Liver (tissue), 9 donors: ENCODE measurements around the gene PCDH10. TPM values are rescaled to one million over a fixed set of nuclear protein-coding genes. Genes with fewer than 3 reads are reported as not detected.

Experiments
- DNase-seq: peaks from one replicate; pipeline ENCODE4 v3.0.0-alpha.2; 2017; ENCODE audit warnings: low spot score
- H3K27ac ChIP-seq, 2 donors: one replicate each; pipeline ENCODE4 v1.7.0; 2013; ENCODE audit warnings: inconsistent platforms in 2 of 2, low read length in 2 of 2, control low read depth in 1 of 2, low read depth in 1 of 2, mild to moderate bottlenecking in 1 of 2
- H3K27me3 ChIP-seq, 4 donors: one replicate each; pipeline versions ENCODE4 v1.6.1 to v1.7.0; 2013; ENCODE audit warnings: low read length in 3 of 4, inconsistent platforms in 1 of 4, mild to moderate bottlenecking in 1 of 4, moderate library complexity in 1 of 4; ENCODE audit not compliant: control insufficient read depth in 4 of 4, insufficient read depth in 4 of 4
- H3K36me3 ChIP-seq, 4 donors: one replicate each; pipeline versions ENCODE4 v1.6.1 to v1.7.0; 2013; ENCODE audit warnings: low read length in 3 of 4, mild to moderate bottlenecking in 3 of 4, low read depth in 1 of 4, moderate library complexity in 1 of 4; ENCODE audit not compliant: control insufficient read depth in 4 of 4, insufficient read depth in 3 of 4
- H3K4me1 ChIP-seq, 4 donors: one replicate each; pipeline versions ENCODE4 v1.6.1 to v1.7.0; 2013; ENCODE audit warnings: low read length in 3 of 4, mild to moderate bottlenecking in 3 of 4, moderate library complexity in 1 of 4; ENCODE audit not compliant: control insufficient read depth in 4 of 4, insufficient read depth in 4 of 4
- H3K4me3 ChIP-seq, 3 donors: one replicate each; pipeline versions ENCODE4 v1.6.1 to v1.7.0; 2013; ENCODE audit warnings: low read length in 3 of 3, control low read depth in 1 of 3, low read depth in 1 of 3, mild to moderate bottlenecking in 1 of 3
- H3K9ac ChIP-seq, 2 donors: one replicate each; pipeline ENCODE4 v1.7.0; 2013; ENCODE audit warnings: low read length in 2 of 2, mild to moderate bottlenecking in 2 of 2, moderate library complexity in 2 of 2, control low read depth in 1 of 2, low read depth in 1 of 2
- H3K9me3 ChIP-seq, 4 donors: one replicate each; pipeline versions ENCODE4 v1.6.1 to v1.7.0; 2013; ENCODE audit warnings: low read length in 3 of 4; ENCODE audit not compliant: control insufficient read depth in 4 of 4
- ATF3 ChIP-seq: IDR thresholded peaks from 2 replicates; pipeline ENCODE4 v1.6.1; 2016; ENCODE audit warnings: antibody characterized with exemption
- CTCF ChIP-seq: fragments of 150-350 bp; IDR thresholded peaks from 2 replicates; pipeline ENCODE4 v1.5.1; 2017; ENCODE audit warnings: improper control_type of control experiment, low read depth, low read length; ENCODE audit not compliant: missing input control
- JUND ChIP-seq, 2 donors: IDR thresholded peaks; 2 replicates each; pipeline ENCODE4 v1.6.1; 2016; ENCODE audit warnings: antibody characterized with exemption in 2 of 2
- NR2F2 ChIP-seq: IDR thresholded peaks from 2 replicates; pipeline ENCODE4 v1.6.1; 2016; ENCODE audit warnings: antibody characterized with exemption
- RAD21 ChIP-seq, 2 donors: IDR thresholded peaks; 2 replicates each; pipeline ENCODE4 v1.6.1; 2016; ENCODE audit warnings: antibody characterized with exemption in 2 of 2, mild to moderate bottlenecking in 2 of 2
- SP1 ChIP-seq: IDR thresholded peaks from 2 replicates; pipeline ENCODE4 v1.6.1; 2018; ENCODE audit warnings: antibody characterized with exemption, mild to moderate bottlenecking
- TAF1 ChIP-seq: conservative IDR thresholded peaks from 2 replicates; pipeline ENCODE4 v1.6.1; 2016; ENCODE audit warnings: antibody characterized with exemption, mild to moderate bottlenecking
- YY1 ChIP-seq: IDR thresholded peaks from 2 replicates; pipeline ENCODE4 v1.6.1; 2016; ENCODE audit warnings: antibody characterized with exemption, mild to moderate bottlenecking
- ZBTB33 ChIP-seq: IDR thresholded peaks from 2 replicates; pipeline ENCODE4 v1.6.1; 2016; ENCODE audit warnings: antibody characterized with exemption
- WGBS: extraction: QIAGEN DNeasy Blood & Tissue Kit; methylation state at CpG from one replicate; pipeline ENCODE4 v1.1.7; 2013; 5-methylcytosine and 5-hydroxymethylcytosine counted together
- polyA plus RNA-seq, 2 donors: library from polyadenylated mRNA; stranded (reverse) in 1 of 2; unstranded in 1 of 2; fragments of 200-250 nt in 1 of 2; fragments of >200 nt in 1 of 2; fragmentation: Nextera tagmentation in 1 of 2; extraction: Ambion mirVana in 1 of 2; gene quantifications; one replicate each; pipeline versions ENCODE4 v1.2.1 to v1.2.3, GENCODE V29; 2013 to 2015
- total RNA-seq, 2 donors: library from RNA; depleted of rRNA; stranded (reverse); fragments of >200 nt; gene quantifications; one replicate each; pipeline ENCODE4 v1.2.3, GENCODE V29; 2014
- TF ChIP-seq, protein P1 (sequence below): IDR thresholded peaks from 2 replicates; pipeline ENCODE4 v1.6.1; 2016; ENCODE audit warnings: antibody characterized with exemption, mild to moderate bottlenecking
- donor health status: healthy.
- donor health status: healthy.
- donor health status: healthy.
- donor health status: healthy.
- donor health status: healthy.

PCDH10 gene
- total and polyA plus RNA-seq, 4 donors: under 0.01 to 0.09 (median 0.05) TPM; not detected in 1

GRCh38 chr4:133157460-133158160 lies 8.5 kb downstream of the PCDH10 start:
- Histone ChIP-seq H3K4me1 (peaks cover 0 to 4% (median 0%) of the 10 kb centered on the region in 4 donors), H3K9ac (no peak overlapping the region), H3K9me3 (no peaks in the 10 kb centered on the region), H3K36me3 (no peaks in the 10 kb centered on the region), H3K27ac (no peak overlapping the region), H3K4me3 (no peak overlapping the region), H3K27me3 (peaks cover 0 to 10% (median 3%) of the 10 kb centered on the region in 4 donors)
- TF ChIP-seq ZBTB33: no peak
- no peak for TF ChIP-seq JUND (IDR thresholded peaks at IDR 0.05)
- TF ChIP-seq, protein P1, sequence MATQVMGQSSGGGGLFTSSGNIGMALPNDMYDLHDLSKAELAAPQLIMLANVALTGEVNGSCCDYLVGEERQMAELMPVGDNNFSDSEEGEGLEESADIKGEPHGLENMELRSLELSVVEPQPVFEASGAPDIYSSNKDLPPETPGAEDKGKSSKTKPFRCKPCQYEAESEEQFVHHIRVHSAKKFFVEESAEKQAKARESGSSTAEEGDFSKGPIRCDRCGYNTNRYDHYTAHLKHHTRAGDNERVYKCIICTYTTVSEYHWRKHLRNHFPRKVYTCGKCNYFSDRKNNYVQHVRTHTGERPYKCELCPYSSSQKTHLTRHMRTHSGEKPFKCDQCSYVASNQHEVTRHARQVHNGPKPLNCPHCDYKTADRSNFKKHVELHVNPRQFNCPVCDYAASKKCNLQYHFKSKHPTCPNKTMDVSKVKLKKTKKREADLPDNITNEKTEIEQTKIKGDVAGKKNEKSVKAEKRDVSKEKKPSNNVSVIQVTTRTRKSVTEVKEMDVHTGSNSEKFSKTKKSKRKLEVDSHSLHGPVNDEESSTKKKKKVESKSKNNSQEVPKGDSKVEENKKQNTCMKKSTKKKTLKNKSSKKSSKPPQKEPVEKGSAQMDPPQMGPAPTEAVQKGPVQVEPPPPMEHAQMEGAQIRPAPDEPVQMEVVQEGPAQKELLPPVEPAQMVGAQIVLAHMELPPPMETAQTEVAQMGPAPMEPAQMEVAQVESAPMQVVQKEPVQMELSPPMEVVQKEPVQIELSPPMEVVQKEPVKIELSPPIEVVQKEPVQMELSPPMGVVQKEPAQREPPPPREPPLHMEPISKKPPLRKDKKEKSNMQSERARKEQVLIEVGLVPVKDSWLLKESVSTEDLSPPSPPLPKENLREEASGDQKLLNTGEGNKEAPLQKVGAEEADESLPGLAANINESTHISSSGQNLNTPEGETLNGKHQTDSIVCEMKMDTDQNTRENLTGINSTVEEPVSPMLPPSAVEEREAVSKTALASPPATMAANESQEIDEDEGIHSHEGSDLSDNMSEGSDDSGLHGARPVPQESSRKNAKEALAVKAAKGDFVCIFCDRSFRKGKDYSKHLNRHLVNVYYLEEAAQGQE: no peak
- no peak for TF ChIP-seq RAD21 (IDR thresholded peaks at IDR 0.05)
- no peak for TF ChIP-seq CTCF
- TF ChIP-seq ATF3: no peak
- no peak for TF ChIP-seq SP1
- no peak for TF ChIP-seq NR2F2
- no peak for TF ChIP-seq YY1
- no peak for TF ChIP-seq TAF1
- DNase-seq: no peak
- 53% methylated on average over 5 of the region's 5 CpGs for whole genome bisulfite sequencing

- 67% methylated on average over 3 of the region's 3 CpGs for WGBS
- peaks cover 0 to 7% (median 2%) of the 10 kb centered on the region in 4 donors for H3K27me3 ChIP-seq
- no peak for TF ChIP-seq YY1
- TF ChIP-seq SP1: no peak
- H3K9ac ChIP-seq: no peak overlapping the region
- H3K36me3 ChIP-seq: no peaks in the 10 kb centered on the region
- H3K27ac ChIP-seq: no peak overlapping the region
- no peaks in the 10 kb centered on the region for H3K9me3 ChIP-seq
- no peaks in the 10 kb centered on the region for H3K4me1 ChIP-seq
- no peak overlapping the region for H3K4me3 ChIP-seq
- no peak for DNase-seq
These were observed 11.8 kb downstream of the PCDH10 start for GRCh38 chr4:133160853-133161252.
